B cell (primary cell): Measurements from ENCODE around the gene SHISA3. TPM values are rescaled to one million over a fixed set of nuclear protein-coding genes. Genes with fewer than 3 reads are reported as not detected.

Source experiments
- ATAC-seq: fragments of 200-7000 bp; cut with Tn5 transposase; one replicate; pipeline ENCODE4 v1.10.0; 2021; ENCODE audit warnings: low read depth, mild to moderate bottlenecking, moderate number of reproducible peaks, moderate library complexity
- CTCF ChIA-PET: fragments of 350-600 bp; sonication (Branson Sonifier 250); formaldehyde crosslinking; loops from one replicate; lab custom pipeline; 2021; ENCODE audit warnings: antibody characterized with exemption, inconsistent platforms; lab: Charles Lee
- POLR2A ChIA-PET: fragments of 350-600 bp; sonication (Branson Sonifier 250); formaldehyde crosslinking; loops from one replicate; lab custom pipeline; 2021; ENCODE audit warnings: antibody characterized with exemption; lab: Charles Lee
- DNase-seq: peaks from one replicate; pipeline ENCODE4 v3.0.0; 2013
- H2AFZ ChIP-seq: 2 replicates; pipeline ENCODE4 v1.6.1; 2012; ENCODE audit warnings: mild to moderate bottlenecking, low read depth, low read length; ENCODE audit not compliant: insufficient read depth, poor library complexity, severe bottlenecking
- H3K27ac ChIP-seq, 2 donors: 1 replicate in 1 of 2; 2 replicates in 1 of 2; pipeline ENCODE4 v1.5.1; 2012 to 2013; ENCODE audit warnings: low read length in 2 of 2, mild to moderate bottlenecking in 2 of 2, moderate library complexity in 1 of 2
- H3K27me3 ChIP-seq, 4 experiments: fragments of 200-600 bp in 1 of 4; sonication (generic) in 1 of 4; replicated peaks in 1 of 4; 1 replicate in 2 of 4; 2 replicates in 2 of 4; pipeline versions ENCODE4 v1.6.1 to v1.7.0; 2013 to 2016; ENCODE audit warnings: low read length in 3 of 4, mild to moderate bottlenecking in 2 of 4, mixed read lengths in 1 of 4, moderate library complexity in 1 of 4; ENCODE audit not compliant: insufficient read depth in 4 of 4, control insufficient read depth in 3 of 4; ENCODE audit errors: control extremely low read depth in 1 of 4
- H3K36me3 ChIP-seq, 2 experiments: replicated peaks in 1 of 2; 1 replicate in 1 of 2; 2 replicates in 1 of 2; pipeline versions ENCODE4 v1.6.1 to v1.7.1; 2013; ENCODE audit warnings: low read length in 1 of 2; ENCODE audit not compliant: insufficient read depth in 2 of 2, control insufficient read depth in 1 of 2; ENCODE audit errors: control extremely low read depth in 1 of 2, extremely low read depth in 1 of 2
- H3K4me1 ChIP-seq, 2 donors: fragments of 200-600 bp in 1 of 2; sonication (generic) in 1 of 2; 1 replicate in 1 of 2; 2 replicates in 1 of 2; pipeline versions ENCODE4 v1.5.1 to v1.6.1; 2013 to 2017; ENCODE audit warnings: low read length in 2 of 2; ENCODE audit not compliant: control insufficient read depth in 2 of 2, insufficient read depth in 2 of 2
- H3K4me2 ChIP-seq: replicated peaks from 2 replicates; pipeline ENCODE3; 2012; ENCODE audit warnings: mild to moderate bottlenecking, low read depth, low read length; ENCODE audit not compliant: poor library complexity, severe bottlenecking
- H3K4me3 ChIP-seq, 5 experiments: fragments of 200-600 bp in 1 of 5; sonication (generic) in 1 of 5; 1 replicate in 3 of 5; 2 replicates in 2 of 5; pipeline versions ENCODE4 v1.5.1 to v1.7.0; 2011 to 2016; ENCODE audit warnings: low read length in 4 of 5, mild to moderate bottlenecking in 4 of 5, low read depth in 2 of 5, control low read depth in 1 of 5, moderate library complexity in 1 of 5; ENCODE audit not compliant: insufficient read depth in 1 of 5; ENCODE audit errors: control extremely low read depth in 1 of 5, extremely low read depth in 1 of 5
- H3K79me2 ChIP-seq: fragments of 200-600 bp; sonication (generic); one replicate; pipeline ENCODE4 v1.6.0; 2016; ENCODE audit warnings: low read length; ENCODE audit not compliant: control insufficient read depth, insufficient read depth
- H3K9ac ChIP-seq: fragments of 200-600 bp; sonication (generic); 2 replicates; pipeline ENCODE4 v1.6.1; 2017; ENCODE audit warnings: mild to moderate bottlenecking, low read length, moderate library complexity
- H3K9me3 ChIP-seq, 3 donors: one replicate each; pipeline versions ENCODE4 v1.6.1 to v1.7.1; 2013; ENCODE audit warnings: low read length in 2 of 3; ENCODE audit not compliant: control insufficient read depth in 2 of 3, insufficient read depth in 1 of 3; ENCODE audit errors: control extremely low read depth in 1 of 3
- H4K20me1 ChIP-seq: 2 replicates; pipeline ENCODE4 v1.6.0; 2012; ENCODE audit warnings: mild to moderate bottlenecking, low read length; ENCODE audit not compliant: insufficient read depth, control insufficient read depth, poor library complexity, severe bottlenecking
- H3K27ac Mint-ChIP-seq: one replicate; pipeline ENCODE4 v1.8.0; 2021; ENCODE audit warnings: mixed read lengths
- H3K27me3 Mint-ChIP-seq: one replicate; pipeline ENCODE4 v1.8.0; 2021; ENCODE audit warnings: mixed read lengths
- H3K4me1 Mint-ChIP-seq: one replicate; pipeline ENCODE4 v1.8.0; 2021; ENCODE audit warnings: mixed read lengths
- H3K4me3 Mint-ChIP-seq: one replicate; pipeline ENCODE4 v1.8.0; 2021; ENCODE audit warnings: mixed read lengths
- H3K9me3 Mint-ChIP-seq: one replicate; pipeline ENCODE4 v1.8.0; 2022; ENCODE audit warnings: mixed read lengths; ENCODE audit not compliant: insufficient read depth
- EZH2 ChIP-seq: IDR thresholded peaks from 2 replicates; pipeline ENCODE4 v1.6.1; 2012; ENCODE audit warnings: borderline replicate concordance, low read depth, mild to moderate bottlenecking, moderate library complexity, low read length; ENCODE audit not compliant: insufficient read depth, poor library complexity, severe bottlenecking
- WGBS: methylation state at CpG from one replicate; pipeline ENCODE4 v1.1.5; 2013; ENCODE audit warnings: missing lambda C conversion rate; ENCODE audit not compliant: insufficient coverage; 5-methylcytosine and 5-hydroxymethylcytosine counted together
- intact Hi-C: fragments of 100-400 bp; cut with micrococcal nuclease; formaldehyde crosslinking; loops from one replicate; pipeline ENCODE4 v1.10.0; 2022
- polyA plus RNA-seq: library from polyadenylated mRNA; depleted of rRNA; stranded (reverse); fragments of >200 nt; gene quantifications from 2 replicates; pipeline ENCODE4 v1.2.3, GENCODE V29; 2012
- total RNA-seq, 2 donors: library from RNA; stranded (reverse); fragments of 120-200 nt in 1 of 2; gene quantifications; 1 replicate in 1 of 2; 2 replicates in 1 of 2; pipeline versions ENCODE4 v1.2.3 to v1.2.4, GENCODE V29; 2013 to 2022
- TF ChIP-seq, protein P1 (sequence below): fragments of 200-600 bp; IDR thresholded peaks from one replicate; pipeline ENCODE4 v1.8.0; 2022; ENCODE audit warnings: antibody characterized with exemption, mild to moderate bottlenecking

SHISA3 gene
- total and polyA plus RNA-seq, 2 donors (not counting 1 experiment from before 2014, with no cell fraction given) = not detected

- Histone ChIP-seq H3K4me2 (no peak overlapping the region), H3K27me3 (no peaks in the 10 kb centered on the region), H3K4me1 (no peaks in the 10 kb centered on the region), H3K79me2 (no peaks in the 10 kb centered on the region), H3K4me3 (no peak overlapping the region), H2AFZ (no peak overlapping the region), H3K9ac (no peak overlapping the region), H3K36me3 (no peaks in the 10 kb centered on the region), H4K20me1 (no peaks in the 10 kb centered on the region), H3K9me3 (no peaks in the 10 kb centered on the region), H3K27ac (no peak overlapping the region)
- Mint-ChIP-seq H3K4me1 (peaks cover 3% of the 10 kb centered on the region), H3K27ac (no peak overlapping the region), H3K9me3 (no peaks in the 10 kb centered on the region), H3K4me3 (no peak overlapping the region), H3K27me3 (peaks cover 12% of the 10 kb centered on the region)
- no peak for TF ChIP-seq EZH2
- TF ChIP-seq, protein P1, sequence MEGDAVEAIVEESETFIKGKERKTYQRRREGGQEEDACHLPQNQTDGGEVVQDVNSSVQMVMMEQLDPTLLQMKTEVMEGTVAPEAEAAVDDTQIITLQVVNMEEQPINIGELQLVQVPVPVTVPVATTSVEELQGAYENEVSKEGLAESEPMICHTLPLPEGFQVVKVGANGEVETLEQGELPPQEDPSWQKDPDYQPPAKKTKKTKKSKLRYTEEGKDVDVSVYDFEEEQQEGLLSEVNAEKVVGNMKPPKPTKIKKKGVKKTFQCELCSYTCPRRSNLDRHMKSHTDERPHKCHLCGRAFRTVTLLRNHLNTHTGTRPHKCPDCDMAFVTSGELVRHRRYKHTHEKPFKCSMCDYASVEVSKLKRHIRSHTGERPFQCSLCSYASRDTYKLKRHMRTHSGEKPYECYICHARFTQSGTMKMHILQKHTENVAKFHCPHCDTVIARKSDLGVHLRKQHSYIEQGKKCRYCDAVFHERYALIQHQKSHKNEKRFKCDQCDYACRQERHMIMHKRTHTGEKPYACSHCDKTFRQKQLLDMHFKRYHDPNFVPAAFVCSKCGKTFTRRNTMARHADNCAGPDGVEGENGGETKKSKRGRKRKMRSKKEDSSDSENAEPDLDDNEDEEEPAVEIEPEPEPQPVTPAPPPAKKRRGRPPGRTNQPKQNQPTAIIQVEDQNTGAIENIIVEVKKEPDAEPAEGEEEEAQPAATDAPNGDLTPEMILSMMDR = no peak
- ATAC-seq (no peak), DNase-seq (no peak)
- WGBS = no CpG with 5 or more reads among the region's 1 CpG
- intact Hi-C loops = no loop called here
- ChIA-PET CTCF (interaction anchor here (1.4 kb wide), 1 partner anchor 135 kb away, joined by 3 read pairs; no protein-coding TSS in a partner anchor), POLR2A (no interaction called here)
Measured at GRCh38 chr4:42385516-42385915, 11.8 kb upstream of the SHISA3 start.

DNA sequence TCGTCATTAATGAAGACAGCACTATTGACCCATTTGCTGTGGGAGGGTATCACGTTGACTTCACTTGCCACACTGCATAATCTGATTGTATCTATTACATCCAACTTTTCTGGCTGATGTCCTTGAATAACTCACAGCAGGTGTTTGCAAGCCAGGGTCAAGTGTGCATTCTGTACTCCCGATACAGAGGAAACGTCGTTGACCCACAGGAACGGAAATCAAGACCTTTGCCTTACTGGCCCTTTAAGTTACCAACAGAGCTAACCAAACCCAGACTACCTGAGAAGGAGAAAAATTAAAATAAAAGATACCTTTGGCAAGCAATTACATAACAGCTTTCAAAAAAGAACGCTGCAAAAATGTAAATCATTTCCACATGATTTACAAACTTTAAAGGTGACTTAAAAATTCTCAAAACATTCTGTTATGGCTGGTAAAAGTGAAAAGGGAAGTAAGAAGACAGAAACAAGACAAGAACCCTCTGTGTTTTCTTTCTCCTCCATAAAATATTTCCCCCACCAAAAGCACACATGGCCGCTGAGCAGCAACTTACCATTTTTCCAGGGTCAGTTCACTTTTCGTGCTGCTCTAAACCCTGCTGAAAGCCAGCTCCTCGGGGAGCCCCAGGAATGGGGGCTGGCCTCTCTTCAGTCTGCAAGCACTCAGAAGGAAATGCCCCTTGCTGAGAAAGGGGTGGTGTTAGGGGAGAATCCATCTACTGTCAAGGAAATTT, 6.5 kb upstream of the SHISA3 start:
- no peak overlapping the region for H3K9ac ChIP-seq
- peak overlapping the region; percentile 34 for H2AFZ ChIP-seq
- Mint-ChIP-seq H3K4me3 (peak overlapping the region; percentile 60), H3K27me3 (peaks cover 3% of the 10 kb centered on the region), H3K9me3 (no peaks in the 10 kb centered on the region), H3K27ac (no peak overlapping the region), H3K4me1 (peaks cover 11% of the 10 kb centered on the region)
- H4K20me1 ChIP-seq = no peaks in the 10 kb centered on the region
- H3K79me2 ChIP-seq = no peaks in the 10 kb centered on the region
- 51% methylated on average over 4 of the region's 10 CpGs for WGBS
- POLR2A ChIA-PET = no interaction called here
- H3K4me1 ChIP-seq = peaks cover 0 to 17% of the 10 kb centered on the region in 2 donors
- H3K36me3 ChIP-seq = no peaks in the 10 kb centered on the region
- H3K4me2 ChIP-seq = peak overlapping the region; percentile 23
- TF ChIP-seq, protein P1 = no peak
- TF ChIP-seq EZH2 = no peak
- ATAC-seq (no peak), DNase-seq (no peak)
- H3K27ac ChIP-seq = no peak overlapping the region
- peak overlapping the region in 1 of 5 experiments; percentile 7 for H3K4me3 ChIP-seq
- CTCF ChIA-PET = interaction anchor here (1.2 to 1.3 kb wide), 2 partner anchors 9 to 130 kb away, joined by 3 to 4 read pairs; no protein-coding TSS in a partner anchor
- intact Hi-C loops = no loop called here
- H3K27me3 ChIP-seq = peaks cover 0 to 6% (median 2%) of the 10 kb centered on the region in 4 experiments
- no peaks in the 10 kb centered on the region for H3K9me3 ChIP-seq
